ENCODE data around the gene SLC25A6.
"Not testable (repeated sequence)": the region's sequence is repeated elsewhere in the genome, so short reads cannot be mapped to it uniquely, and the experiment has no call there.

The SLC25A6 gene

GRCh38 chrX:1391707-1392375 is at the start of gene SLC25A6:
Gene SLC25A6, minus strand, starts transcription at chrX:1392113. Its CDS starts 104 bp downstream, at chrX:1392009.
- DNase-seq: no peak

- no peak for DNase-seq
These were observed 48.6 kb upstream of the SLC25A6 start for GRCh38 chrX:1440506-1440905.

GRCh38 chrX:1435241-1435895 is 43.5 kb upstream of the SLC25A6 start:
- no peak for DNase-seq

GRCh38 chrX:1434871-1435240 is 42.9 kb upstream of the SLC25A6 start:
- DNase-seq: no peak

- no peak for DNase-seq
These were observed 41.9 kb upstream of the SLC25A6 start for GRCh38 chrX:1433646-1434357.

- DNase-seq: no peak
These were observed 38.5 kb upstream of the SLC25A6 start for GRCh38 chrX:1430451-1430850.

GRCh38 chrX:1427756-1428155 is 35.8 kb upstream of the SLC25A6 start:
- DNase-seq: no peak

GRCh38 chrX:1426321-1426720 is 34.4 kb upstream of the SLC25A6 start:
- not testable (repeated sequence) for DNase-seq

- no peak for DNase-seq
These were observed 33.5 kb upstream of the SLC25A6 start for GRCh38 chrX:1425381-1425780.

GRCh38 chrX:1424147-1424851 is 32.4 kb upstream of the SLC25A6 start:
- no peak for DNase-seq

GRCh38 chrX:1423215-1423614 is 31.3 kb upstream of the SLC25A6 start:
- DNase-seq: no peak

GRCh38 chrX:1422135-1422465 is 30.2 kb upstream of the SLC25A6 start:
- no peak for DNase-seq

GRCh38 chrX:1421433-1422134 is 29.7 kb upstream of the SLC25A6 start:
- no peak for DNase-seq

GRCh38 chrX:1420371-1420770 is 28.5 kb upstream of the SLC25A6 start:
- no peak for DNase-seq

GRCh38 chrX:1419545-1420355 is 27.8 kb upstream of the SLC25A6 start:
- DNase-seq: no peak

GRCh38 chrX:1418901-1419544 is 27.1 kb upstream of the SLC25A6 start:
- no peak for DNase-seq

GRCh38 chrX:1417921-1418771 is 26.2 kb upstream of the SLC25A6 start:
- DNase-seq: no peak

GRCh38 chrX:1416965-1417760 is 25.2 kb upstream of the SLC25A6 start:
- no peak for DNase-seq

GRCh38 chrX:1416327-1416784 is 24.4 kb upstream of the SLC25A6 start:
- no peak for DNase-seq

All from DMS 273 treated with DMSO at 0.1 percent for 48 hours (cell line).